Panc1 (cell line): ENCODE results near the gene CYP3A5. TPM values are rescaled to one million over a fixed set of nuclear protein-coding genes. Genes with fewer than 3 reads are reported as not detected.

Experiments
- ATAC-seq: fragments of 200-7000 bp; cut with Tn5 transposase; 2 replicates; pipeline ENCODE4 v1.9.1; 2020; ENCODE audit warnings: mild to moderate bottlenecking, moderate library complexity
- BruUV-seq: library from RNA; stranded (reverse); fragments of 400-500 nt; replicated peaks from 2 replicates; lab custom pipeline; 2021; lab: Mats Ljungman, UMichigan
- CTCF ChIA-PET: fragments of 300-600 bp; sonication (Branson Sonifier 250); formaldehyde crosslinking; loops from one replicate; lab custom pipeline; 2022; ENCODE audit warnings: antibody characterized with exemption; lab: Charles Lee
- POLR2A ChIA-PET: fragments of 300-600 bp; sonication (Branson Sonifier 250); formaldehyde crosslinking; loops from one replicate; lab custom pipeline; 2022; ENCODE audit warnings: antibody characterized with exemption; lab: Charles Lee
- DNase-seq: peaks from one replicate; pipeline ENCODE4 v3.0.0-alpha.2; 2010; ENCODE audit warnings: low read depth, low spot score
- H3K27ac ChIP-seq: 2 replicates; pipeline ENCODE4 v1.5.1; 2011; ENCODE audit warnings: mild to moderate bottlenecking, low read length, inconsistent platforms
- H3K27me3 ChIP-seq: fragments of 200-500 bp; sonication (Bioruptor generic); 2 replicates; pipeline ENCODE4 v1.6.0; 2014; ENCODE audit warnings: low read length, inconsistent platforms; ENCODE audit not compliant: control insufficient read depth, insufficient read depth
- H3K36me3 ChIP-seq: fragments of 200-500 bp; sonication (Bioruptor generic); 2 replicates; pipeline ENCODE4 v1.5.1; 2014; ENCODE audit warnings: inconsistent platforms, mild to moderate bottlenecking, low read length, moderate library complexity; ENCODE audit not compliant: control insufficient read depth, insufficient read depth
- H3K4me1 ChIP-seq: 2 replicates; pipeline ENCODE4 v1.5.1; 2011; ENCODE audit warnings: inconsistent platforms, mild to moderate bottlenecking, low read length, moderate library complexity; ENCODE audit not compliant: control insufficient read depth, insufficient read depth
- H3K4me3 ChIP-seq, 2 experiments: 2 replicates each; pipeline ENCODE4 v1.5.1; 2011 to 2012; ENCODE audit warnings: low read depth in 2 of 2, low read length in 2 of 2, mild to moderate bottlenecking in 2 of 2, inconsistent platforms in 1 of 2, moderate library complexity in 1 of 2
- H3K9me3 ChIP-seq: fragments of 200-500 bp; sonication (Bioruptor generic); 2 replicates; pipeline ENCODE4 v1.5.1; 2014; ENCODE audit warnings: low read depth, mild to moderate bottlenecking, inconsistent platforms, low read length, moderate library complexity; ENCODE audit not compliant: control insufficient read depth, insufficient read depth
- POLR2AphosphoS5 ChIP-seq: IDR thresholded peaks from 2 replicates; pipeline ENCODE4 v1.6.1; 2012; ENCODE audit warnings: mild to moderate bottlenecking, low read depth, low read length, moderate library complexity
- SIN3A ChIP-seq: IDR thresholded peaks from 2 replicates; pipeline ENCODE4 v1.6.1; 2012; ENCODE audit warnings: low read depth, mild to moderate bottlenecking, low read length, moderate library complexity, borderline replicate concordance; ENCODE audit not compliant: insufficient read depth
- TCF7L2 ChIP-seq: IDR thresholded peaks from 2 replicates; pipeline ENCODE4 v1.6.1; 2011; ENCODE audit warnings: mild to moderate bottlenecking, low read depth, low read length, inconsistent platforms
- in situ Hi-C: cut with HindIII; loops from 2 replicates; pipeline ENCODE4 v1.10.0; 2016; ENCODE audit warnings: low sequenced_read_pairs, low pct_unique_long_range_greater_than_20kb
- intact Hi-C: fragments of 100-400 bp; cut with micrococcal nuclease; formaldehyde crosslinking; loops from one replicate; pipeline ENCODE4 v1.10.0; 2022; ENCODE audit not compliant: unreplicated experiment
- total RNA-seq: library from RNA; stranded (reverse); gene quantifications from one replicate; pipeline ENCODE4 v1.2.1, GENCODE V29; 2021; ENCODE audit not compliant: unreplicated experiment
- TF ChIP-seq, protein P1 (sequence below): fragments of 450-650 bp; IDR thresholded peaks from 2 replicates; pipeline ENCODE4 v1.5.1; 2017; ENCODE audit warnings: mild to moderate bottlenecking
- TF ChIP-seq, protein P2 (sequence below), 2 experiments: IDR thresholded peaks; 2 replicates each; pipeline ENCODE4 v1.6.1; 2011 to 2012; ENCODE audit warnings: low read depth in 2 of 2, control low read depth in 1 of 2, low read length in 1 of 2, mild to moderate bottlenecking in 1 of 2, moderate library complexity in 1 of 2; ENCODE audit not compliant: insufficient read depth in 1 of 2

CYP3A5 gene
- total RNA-seq, 1 experiment from 2014 or later: 0.31 TPM

DNA sequence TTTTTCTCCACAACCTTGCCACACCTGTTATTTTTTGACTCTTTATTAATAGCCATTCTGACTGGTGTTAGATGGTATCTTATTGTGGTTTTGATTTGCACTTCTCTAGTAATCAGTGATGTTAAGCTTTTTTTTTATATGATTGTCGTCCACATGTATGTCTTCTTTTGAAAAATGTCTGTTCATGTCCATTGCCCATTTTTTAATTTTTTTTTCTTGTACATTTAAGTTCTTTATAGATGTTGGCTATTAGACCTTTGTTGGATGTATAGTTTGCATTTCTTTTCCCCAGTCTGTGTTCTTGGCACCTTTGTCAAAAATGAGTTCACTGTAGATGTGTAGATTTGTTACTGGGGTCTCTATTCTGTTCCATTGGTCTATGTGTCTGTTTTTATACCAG is 34.2 kb downstream of the CYP3A5 start:
- POLR2A ChIA-PET: no interaction called here
- no TSS peak for BruUV-seq
- no peaks in the 10 kb centered on the region for H3K27me3 ChIP-seq

DNA sequence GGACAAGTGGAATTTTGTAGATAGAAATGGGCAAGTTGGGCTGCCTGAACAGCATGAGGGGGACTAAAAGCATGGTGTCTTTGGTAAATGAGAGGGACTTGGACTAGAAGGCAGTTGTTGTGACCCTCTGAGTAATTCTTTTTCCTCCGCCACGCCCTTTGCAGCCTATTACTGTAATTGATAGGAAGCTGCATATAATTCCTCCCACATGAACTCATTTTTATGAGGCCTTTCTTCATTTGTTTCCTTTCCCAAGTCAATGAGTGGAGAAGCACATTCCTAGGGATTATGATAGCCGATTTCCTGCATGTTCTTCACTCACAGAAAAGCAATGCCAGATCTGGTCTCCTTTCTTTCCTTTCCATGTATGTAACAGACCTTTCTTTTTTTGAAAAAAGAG is 35.4 kb downstream of the CYP3A5 start:
- ATAC-seq (no peak), DNase-seq (no peak)
- intact Hi-C loops (no loop called here), in situ Hi-C loops (no loop called here)
- POLR2A ChIA-PET: no interaction called here
- no TSS peak for BruUV-seq
- no peak for TF ChIP-seq POLR2AphosphoS5
- TF ChIP-seq, protein P1, sequence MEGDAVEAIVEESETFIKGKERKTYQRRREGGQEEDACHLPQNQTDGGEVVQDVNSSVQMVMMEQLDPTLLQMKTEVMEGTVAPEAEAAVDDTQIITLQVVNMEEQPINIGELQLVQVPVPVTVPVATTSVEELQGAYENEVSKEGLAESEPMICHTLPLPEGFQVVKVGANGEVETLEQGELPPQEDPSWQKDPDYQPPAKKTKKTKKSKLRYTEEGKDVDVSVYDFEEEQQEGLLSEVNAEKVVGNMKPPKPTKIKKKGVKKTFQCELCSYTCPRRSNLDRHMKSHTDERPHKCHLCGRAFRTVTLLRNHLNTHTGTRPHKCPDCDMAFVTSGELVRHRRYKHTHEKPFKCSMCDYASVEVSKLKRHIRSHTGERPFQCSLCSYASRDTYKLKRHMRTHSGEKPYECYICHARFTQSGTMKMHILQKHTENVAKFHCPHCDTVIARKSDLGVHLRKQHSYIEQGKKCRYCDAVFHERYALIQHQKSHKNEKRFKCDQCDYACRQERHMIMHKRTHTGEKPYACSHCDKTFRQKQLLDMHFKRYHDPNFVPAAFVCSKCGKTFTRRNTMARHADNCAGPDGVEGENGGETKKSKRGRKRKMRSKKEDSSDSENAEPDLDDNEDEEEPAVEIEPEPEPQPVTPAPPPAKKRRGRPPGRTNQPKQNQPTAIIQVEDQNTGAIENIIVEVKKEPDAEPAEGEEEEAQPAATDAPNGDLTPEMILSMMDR: no peak
- TF ChIP-seq, protein P2, sequence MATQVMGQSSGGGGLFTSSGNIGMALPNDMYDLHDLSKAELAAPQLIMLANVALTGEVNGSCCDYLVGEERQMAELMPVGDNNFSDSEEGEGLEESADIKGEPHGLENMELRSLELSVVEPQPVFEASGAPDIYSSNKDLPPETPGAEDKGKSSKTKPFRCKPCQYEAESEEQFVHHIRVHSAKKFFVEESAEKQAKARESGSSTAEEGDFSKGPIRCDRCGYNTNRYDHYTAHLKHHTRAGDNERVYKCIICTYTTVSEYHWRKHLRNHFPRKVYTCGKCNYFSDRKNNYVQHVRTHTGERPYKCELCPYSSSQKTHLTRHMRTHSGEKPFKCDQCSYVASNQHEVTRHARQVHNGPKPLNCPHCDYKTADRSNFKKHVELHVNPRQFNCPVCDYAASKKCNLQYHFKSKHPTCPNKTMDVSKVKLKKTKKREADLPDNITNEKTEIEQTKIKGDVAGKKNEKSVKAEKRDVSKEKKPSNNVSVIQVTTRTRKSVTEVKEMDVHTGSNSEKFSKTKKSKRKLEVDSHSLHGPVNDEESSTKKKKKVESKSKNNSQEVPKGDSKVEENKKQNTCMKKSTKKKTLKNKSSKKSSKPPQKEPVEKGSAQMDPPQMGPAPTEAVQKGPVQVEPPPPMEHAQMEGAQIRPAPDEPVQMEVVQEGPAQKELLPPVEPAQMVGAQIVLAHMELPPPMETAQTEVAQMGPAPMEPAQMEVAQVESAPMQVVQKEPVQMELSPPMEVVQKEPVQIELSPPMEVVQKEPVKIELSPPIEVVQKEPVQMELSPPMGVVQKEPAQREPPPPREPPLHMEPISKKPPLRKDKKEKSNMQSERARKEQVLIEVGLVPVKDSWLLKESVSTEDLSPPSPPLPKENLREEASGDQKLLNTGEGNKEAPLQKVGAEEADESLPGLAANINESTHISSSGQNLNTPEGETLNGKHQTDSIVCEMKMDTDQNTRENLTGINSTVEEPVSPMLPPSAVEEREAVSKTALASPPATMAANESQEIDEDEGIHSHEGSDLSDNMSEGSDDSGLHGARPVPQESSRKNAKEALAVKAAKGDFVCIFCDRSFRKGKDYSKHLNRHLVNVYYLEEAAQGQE (IDR thresholded peaks at IDR 0.05; ENCODE audit: insufficient read depth in 1 of 2, low read depth in 2 of 2, low read length in 1 of 2): no peak
- Histone ChIP-seq H3K9me3 (no peaks in the 10 kb centered on the region), H3K27me3 (no peaks in the 10 kb centered on the region), H3K27ac (no peak overlapping the region), H3K4me3 (no peak overlapping the region), H3K4me1 (no peaks in the 10 kb centered on the region), H3K36me3 (no peaks in the 10 kb centered on the region)
- CTCF ChIA-PET: no interaction called here

More for the DNA sequence above, 34.2 kb downstream of the CYP3A5 start:
- CTCF ChIA-PET: no interaction called here
- H3K36me3 ChIP-seq: no peaks in the 10 kb centered on the region
- TF ChIP-seq TCF7L2 (no peak), POLR2AphosphoS5 (no peak), SIN3A (no peak)
- TF ChIP-seq, protein P1: no peak
- TF ChIP-seq, protein P2 (IDR thresholded peaks at IDR 0.05; ENCODE audit: insufficient read depth in 1 of 2, low read depth in 2 of 2, low read length in 1 of 2): no peak
- no peaks in the 10 kb centered on the region for H3K9me3 ChIP-seq
- no peaks in the 10 kb centered on the region for H3K4me1 ChIP-seq
- in situ Hi-C loops (no loop called here), intact Hi-C loops (loop anchor here (5.0 kb wide), 1 partner anchor 212 kb away; no protein-coding TSS in a partner anchor)
- DNase-seq (no peak), ATAC-seq (no peak)
- no peak overlapping the region for H3K4me3 ChIP-seq
- no peak overlapping the region for H3K27ac ChIP-seq
